IMR-90 (cell line): ENCODE data around the gene CPED1. TPM values are rescaled to one million over a fixed set of nuclear protein-coding genes. Genes with fewer than 3 reads are reported as not detected.
A peak's percentile ranks its signal among the peaks of the same experiment; 100 is the strongest.

ENCODE experiments used
- ATAC-seq: fragments of 200-7000 bp; cut with Tn5 transposase; 2 replicates; pipeline ENCODE4 v1.9.1; 2020; ENCODE audit warnings: low read depth, mild to moderate bottlenecking, moderate library complexity
- BruUV-seq: library from RNA; stranded (reverse); fragments of 400-500 nt; replicated peaks from 2 replicates; lab custom pipeline; 2021; lab: Mats Ljungman, UMichigan
- CTCF ChIA-PET: fragments of 300-600 bp; formaldehyde crosslinking; extraction: SDS; loops from one replicate; lab custom pipeline; 2021; ENCODE audit warnings: antibody characterized with exemption; lab: Yijun Ruan, JAX
- POLR2A ChIA-PET: fragments of 300-600 bp; sonication (Branson Sonifier 250); formaldehyde crosslinking; loops from one replicate; lab custom pipeline; 2022; ENCODE audit warnings: antibody characterized with exemption; ENCODE audit not compliant: unreplicated experiment; lab: Charles Lee
- DNase-seq: peaks from one replicate; pipeline ENCODE4 v3.0.0; 2013
- H2AFZ ChIP-seq: replicated peaks from 2 replicates; pipeline ENCODE3; 2013; ENCODE audit warnings: low read length, mild to moderate bottlenecking; ENCODE audit not compliant: poor library complexity
- H2AK5ac ChIP-seq: 2 replicates; pipeline ENCODE4 v1.6.1; 2013; ENCODE audit warnings: low read depth, low read length, inconsistent platforms
- H2AK9ac ChIP-seq: replicated peaks from 2 replicates; pipeline ENCODE3; 2013; ENCODE audit warnings: mild to moderate bottlenecking, low read depth, low read length, moderate library complexity; ENCODE audit not compliant: poor library complexity
- H2BK120ac ChIP-seq: 2 replicates; pipeline ENCODE4 v1.6.1; 2013; ENCODE audit warnings: low read depth, low read length, inconsistent platforms
- H2BK15ac ChIP-seq: 3 replicates; pipeline ENCODE4 v1.6.1; 2013; ENCODE audit warnings: low read depth, low read length, inconsistent platforms
- H2BK20ac ChIP-seq: 2 replicates; pipeline ENCODE4 v1.6.1; 2013; ENCODE audit warnings: low read depth, mild to moderate bottlenecking, inconsistent platforms, low read length, moderate library complexity
- H2BK5ac ChIP-seq: 2 replicates; pipeline ENCODE4 v1.6.1; 2013; ENCODE audit warnings: mild to moderate bottlenecking, low read depth, low read length, inconsistent platforms; ENCODE audit not compliant: poor library complexity, severe bottlenecking
- H3K14ac ChIP-seq: replicated peaks from 2 replicates; pipeline ENCODE4 v1.6.1; 2013; ENCODE audit warnings: low read depth, low read length, inconsistent platforms
- H3K18ac ChIP-seq: 2 replicates; pipeline ENCODE4 v1.6.1; 2013; ENCODE audit warnings: low read depth, low read length, control low read depth
- H3K23ac ChIP-seq: 2 replicates; pipeline ENCODE4 v1.6.1; 2013; ENCODE audit warnings: low read depth, low read length, inconsistent platforms
- H3K27ac ChIP-seq: 2 replicates; pipeline ENCODE4 v1.5.1; 2013; ENCODE audit warnings: mild to moderate bottlenecking, control low read depth, low read length; ENCODE audit not compliant: insufficient read depth
- H3K27me3 ChIP-seq: 2 replicates; pipeline ENCODE4 v1.6.1; 2013; ENCODE audit warnings: low read length; ENCODE audit not compliant: control insufficient read depth, insufficient read depth
- H3K36me3 ChIP-seq: 2 replicates; pipeline ENCODE4 v1.6.1; 2013; ENCODE audit warnings: low read length, mixed read lengths; ENCODE audit not compliant: control insufficient read depth, insufficient read depth
- H3K4ac ChIP-seq: 2 replicates; pipeline ENCODE4 v1.6.1; 2013; ENCODE audit warnings: low read depth, low read length, inconsistent platforms
- H3K4me1 ChIP-seq: 2 replicates; pipeline ENCODE4 v1.6.1; 2013; ENCODE audit warnings: low read length, mixed read lengths; ENCODE audit not compliant: control insufficient read depth, insufficient read depth
- H3K4me2 ChIP-seq: 2 replicates; pipeline ENCODE4 v1.6.1; 2013; ENCODE audit warnings: low read depth, mild to moderate bottlenecking, control low read depth, low read length, moderate library complexity
- H3K4me3 ChIP-seq: 2 replicates; pipeline ENCODE4 v1.5.1; 2013; ENCODE audit warnings: low read depth, mild to moderate bottlenecking, control low read depth, low read length, moderate library complexity; ENCODE audit not compliant: insufficient read depth
- H3K56ac ChIP-seq: 2 replicates; pipeline ENCODE4 v1.6.1; 2013; ENCODE audit warnings: low read length, inconsistent platforms; ENCODE audit not compliant: insufficient read depth; ENCODE audit errors: extremely low read depth
- H3K79me1 ChIP-seq, 2 experiments: 2 replicates each; pipeline ENCODE4 v1.6.1; 2013; ENCODE audit warnings: low read length in 2 of 2, inconsistent platforms in 1 of 2, low read depth in 1 of 2
- H3K9ac ChIP-seq: 2 replicates; pipeline ENCODE4 v1.6.1; 2013; ENCODE audit warnings: low read depth, low read length, control low read depth
- H3K9me1 ChIP-seq: 2 replicates; pipeline ENCODE4 v1.6.1; 2013; ENCODE audit warnings: low read length, inconsistent platforms; ENCODE audit not compliant: insufficient read depth
- H3K9me3 ChIP-seq: 2 replicates; pipeline ENCODE4 v1.6.1; 2013; ENCODE audit warnings: low read length; ENCODE audit not compliant: control insufficient read depth, insufficient read depth
- H4K20me1 ChIP-seq: 2 replicates; pipeline ENCODE4 v1.6.1; 2013; ENCODE audit warnings: low read length, inconsistent platforms; ENCODE audit not compliant: insufficient read depth
- H4K5ac ChIP-seq: 2 replicates; pipeline ENCODE4 v1.6.1; 2013; ENCODE audit warnings: mild to moderate bottlenecking, low read depth, low read length, control low read depth
- H4K8ac ChIP-seq, 2 experiments: 2 replicates each; pipeline ENCODE4 v1.6.1; 2013; ENCODE audit warnings: low read depth in 2 of 2, low read length in 2 of 2, control low read depth in 1 of 2, inconsistent platforms in 1 of 2
- H4K91ac ChIP-seq: 2 replicates; pipeline ENCODE4 v1.6.1; 2013; ENCODE audit warnings: low read depth, low read length, inconsistent platforms; ENCODE audit not compliant: insufficient read depth
- BHLHE40 ChIP-seq: fragments of 150-350 bp; IDR thresholded peaks from 2 replicates; pipeline ENCODE4 v1.6.1; 2016; ENCODE audit warnings: mild to moderate bottlenecking, low read depth, low read length
- CEBPB ChIP-seq: IDR thresholded peaks from 2 replicates; pipeline ENCODE4 v1.6.1; 2012; ENCODE audit warnings: low read depth, low read length, improper control_type of control experiment
- CHD1 ChIP-seq: IDR thresholded peaks from 2 replicates; pipeline ENCODE4 v1.6.1; 2012; ENCODE audit warnings: low read depth, low read length, improper control_type of control experiment
- FOS ChIP-seq: fragments of 150-350 bp; IDR thresholded peaks from 2 replicates; pipeline ENCODE4 v1.6.1; 2016; ENCODE audit warnings: low read depth, low read length
- MAFK ChIP-seq: IDR thresholded peaks from 2 replicates; pipeline ENCODE4 v1.6.1; 2012; ENCODE audit warnings: low read depth, low read length, improper control_type of control experiment
- MXI1 ChIP-seq: IDR thresholded peaks from 2 replicates; pipeline ENCODE4 v1.6.1; 2012; ENCODE audit warnings: low read depth, mild to moderate bottlenecking, low read length, moderate library complexity, borderline replicate concordance
- NFE2L2 ChIP-seq: fragments of 150-350 bp; IDR thresholded peaks from 2 replicates; pipeline ENCODE4 v1.6.1; 2016; ENCODE audit warnings: low read depth, mild to moderate bottlenecking, low read length
- POLR2A ChIP-seq: IDR thresholded peaks from 2 replicates; pipeline ENCODE4 v1.6.1; 2012; ENCODE audit warnings: mild to moderate bottlenecking, low read depth, low read length
- RAD21 ChIP-seq: IDR thresholded peaks from 2 replicates; pipeline ENCODE4 v1.6.1; 2012; ENCODE audit warnings: low read length, improper control_type of control experiment
- RCOR1 ChIP-seq: IDR thresholded peaks from 2 replicates; pipeline ENCODE4 v1.6.1; 2012; ENCODE audit warnings: mild to moderate bottlenecking, low read length, improper control_type of control experiment; ENCODE audit not compliant: insufficient replicate concordance
- SMC3 ChIP-seq: fragments of 150-350 bp; IDR thresholded peaks from 2 replicates; pipeline ENCODE4 v1.6.1; 2016; ENCODE audit warnings: low read depth, mild to moderate bottlenecking, antibody characterized with exemption, low read length, moderate library complexity
- WGBS, 2 experiments: methylation state at CpG; one replicate each; pipeline versions ENCODE4 v1.1.5 to v1.1.7; 2013; ENCODE audit warnings: missing lambda C conversion rate in 2 of 2; ENCODE audit not compliant: insufficient read length in 1 of 2; ENCODE audit errors: extremely low coverage in 2 of 2; 5-methylcytosine and 5-hydroxymethylcytosine counted together
- dilution Hi-C: fragments of 300-500 bp; cut with HindIII; formaldehyde crosslinking; loops from one replicate; pipeline ENCODE4 v1.14.3; 2018; ENCODE audit warnings: low sequenced_read_pairs; ENCODE audit not compliant: unreplicated experiment
- in situ Hi-C: fragments of 300-500 bp; cut with MboI; formaldehyde crosslinking; loops from 3 replicates; pipeline ENCODE4 v1.14.3; 2019; ENCODE audit warnings: low sequenced_read_pairs, inconsistent platforms, mixed read lengths
- intact Hi-C: fragments of 100-400 bp; cut with micrococcal nuclease; formaldehyde crosslinking; loops from 2 replicates; pipeline ENCODE4 v1.10.0; 2022
- polyA plus RNA-seq, 3 experiments: library from polyadenylated mRNA; depleted of rRNA; stranded (reverse); fragments of >200 nt; gene quantifications; 2 replicates each; pipeline ENCODE4 v1.2.3, GENCODE V29; 2012; ENCODE audit warnings: low replicate concordance in 1 of 3
- total RNA-seq: library from RNA; depleted of rRNA; stranded (reverse); fragments of >200 nt; gene quantifications from 2 replicates; pipeline ENCODE4 v1.2.3, GENCODE V29; 2012
- TF ChIP-seq, protein P1 (sequence below): conservative IDR thresholded peaks from 2 replicates; pipeline ENCODE4 v1.5.1; 2012; ENCODE audit warnings: mild to moderate bottlenecking, low read depth, low read length, improper control_type of control experiment

The CPED1 gene
- total and polyA plus RNA-seq, 2 of the 4 experiments (the other 2 are of a cell fraction) = 31.2 to 96.8 TPM

GRCh38 chr7:121030308-121030707, 41.8 kb downstream of the CPED1 start:
- no peak for ATAC-seq
- CTCF ChIA-PET = interaction anchor here (0.6 kb wide), 1 partner anchor 295 kb away, joined by 6 read pairs; no protein-coding TSS in a partner anchor
- intact Hi-C loops = no loop called here

More at GRCh38 chr7:121030308-121030707, 41.8 kb downstream of the CPED1 start:
- no peak overlapping the region for H2AFZ ChIP-seq
- H3K9me1 ChIP-seq = peaks cover 5% of the 10 kb centered on the region
- no peak overlapping the region for H3K27ac ChIP-seq
- no peak overlapping the region for H3K4me3 ChIP-seq
- dilution Hi-C loops = no loop called here
- peak overlapping the region; percentile 41; the same call in 1 of the 2 replicates for H3K18ac ChIP-seq
- peaks cover 10% of the 10 kb centered on the region for H3K4me1 ChIP-seq
- peak overlapping the region; percentile 17; the same call in 1 of the 2 replicates for H3K4me2 ChIP-seq
- H4K91ac ChIP-seq = no peak overlapping the region
- TF ChIP-seq NFE2L2 (no peak), FOS (no peak), SMC3 (no peak), POLR2A (no peak), CHD1 (no peak), CEBPB (no peak), RAD21 (no peak), RCOR1 (no peak), MAFK (no peak), MXI1 (no peak), BHLHE40 (no peak)
- TF ChIP-seq, protein P1, sequence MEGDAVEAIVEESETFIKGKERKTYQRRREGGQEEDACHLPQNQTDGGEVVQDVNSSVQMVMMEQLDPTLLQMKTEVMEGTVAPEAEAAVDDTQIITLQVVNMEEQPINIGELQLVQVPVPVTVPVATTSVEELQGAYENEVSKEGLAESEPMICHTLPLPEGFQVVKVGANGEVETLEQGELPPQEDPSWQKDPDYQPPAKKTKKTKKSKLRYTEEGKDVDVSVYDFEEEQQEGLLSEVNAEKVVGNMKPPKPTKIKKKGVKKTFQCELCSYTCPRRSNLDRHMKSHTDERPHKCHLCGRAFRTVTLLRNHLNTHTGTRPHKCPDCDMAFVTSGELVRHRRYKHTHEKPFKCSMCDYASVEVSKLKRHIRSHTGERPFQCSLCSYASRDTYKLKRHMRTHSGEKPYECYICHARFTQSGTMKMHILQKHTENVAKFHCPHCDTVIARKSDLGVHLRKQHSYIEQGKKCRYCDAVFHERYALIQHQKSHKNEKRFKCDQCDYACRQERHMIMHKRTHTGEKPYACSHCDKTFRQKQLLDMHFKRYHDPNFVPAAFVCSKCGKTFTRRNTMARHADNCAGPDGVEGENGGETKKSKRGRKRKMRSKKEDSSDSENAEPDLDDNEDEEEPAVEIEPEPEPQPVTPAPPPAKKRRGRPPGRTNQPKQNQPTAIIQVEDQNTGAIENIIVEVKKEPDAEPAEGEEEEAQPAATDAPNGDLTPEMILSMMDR = no peak
- H3K27me3 ChIP-seq = no peaks in the 10 kb centered on the region
- no peak overlapping the region for H2BK15ac ChIP-seq
- H2BK20ac ChIP-seq = no peak overlapping the region
- H4K8ac ChIP-seq = no peak overlapping the region
- no peak for DNase-seq
- no peak overlapping the region for H2BK5ac ChIP-seq
- no peaks in the 10 kb centered on the region for H3K36me3 ChIP-seq
- no CpG with 5 or more reads among the region's 5 CpGs for WGBS, 2 experiments
- H3K9ac ChIP-seq = no peak overlapping the region
- no peak overlapping the region for H4K5ac ChIP-seq
- H4K20me1 ChIP-seq = no peaks in the 10 kb centered on the region
- H3K79me1 ChIP-seq = peaks cover 28 to 57% of the 10 kb centered on the region in 2 experiments
- no peak overlapping the region for H3K4ac ChIP-seq
- in situ Hi-C loops = no loop called here
- POLR2A ChIA-PET = no interaction called here
- H2BK120ac ChIP-seq = no peak overlapping the region
- BruUV-seq = no TSS peak
- no peak overlapping the region for H2AK5ac ChIP-seq
- no peak overlapping the region; the same call in 1 of the 2 replicates for H3K14ac ChIP-seq
- no peak overlapping the region for H3K23ac ChIP-seq
- H2AK9ac ChIP-seq = no peak overlapping the region
- no peaks in the 10 kb centered on the region for H3K9me3 ChIP-seq
- no peak overlapping the region for H3K56ac ChIP-seq
